ENCODE measurements around the gene MCRS1.

GRCh38 chr12:49598527-49598926 is 30.6 kb upstream of the MCRS1 start:
- TF ChIP-seq, protein P1, sequence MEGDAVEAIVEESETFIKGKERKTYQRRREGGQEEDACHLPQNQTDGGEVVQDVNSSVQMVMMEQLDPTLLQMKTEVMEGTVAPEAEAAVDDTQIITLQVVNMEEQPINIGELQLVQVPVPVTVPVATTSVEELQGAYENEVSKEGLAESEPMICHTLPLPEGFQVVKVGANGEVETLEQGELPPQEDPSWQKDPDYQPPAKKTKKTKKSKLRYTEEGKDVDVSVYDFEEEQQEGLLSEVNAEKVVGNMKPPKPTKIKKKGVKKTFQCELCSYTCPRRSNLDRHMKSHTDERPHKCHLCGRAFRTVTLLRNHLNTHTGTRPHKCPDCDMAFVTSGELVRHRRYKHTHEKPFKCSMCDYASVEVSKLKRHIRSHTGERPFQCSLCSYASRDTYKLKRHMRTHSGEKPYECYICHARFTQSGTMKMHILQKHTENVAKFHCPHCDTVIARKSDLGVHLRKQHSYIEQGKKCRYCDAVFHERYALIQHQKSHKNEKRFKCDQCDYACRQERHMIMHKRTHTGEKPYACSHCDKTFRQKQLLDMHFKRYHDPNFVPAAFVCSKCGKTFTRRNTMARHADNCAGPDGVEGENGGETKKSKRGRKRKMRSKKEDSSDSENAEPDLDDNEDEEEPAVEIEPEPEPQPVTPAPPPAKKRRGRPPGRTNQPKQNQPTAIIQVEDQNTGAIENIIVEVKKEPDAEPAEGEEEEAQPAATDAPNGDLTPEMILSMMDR (IDR thresholded peaks at IDR 0.05; ENCODE audit: low read length) = no peak
- no peak for TF ChIP-seq EZH2 (optimal IDR thresholded peaks at IDR 0.05; ENCODE audit: low read depth, low read length)
- no peak for TF ChIP-seq EZH2phosphoT487 (IDR thresholded peaks at IDR 0.05; ENCODE audit: low read length)
